ENCODE data around the gene HNRNPR. TPM values are rescaled to one million over a fixed set of nuclear protein-coding genes. Genes with fewer than 3 reads are reported as not detected.

Gene HNRNPR
- total RNA-seq, 4 donors from 2014 or later = 60.9 to 90.2 (median 76.8) TPM

- intact Hi-C loops (cut with DNase I) = no loop called here
- H3K9me3 ChIP-seq = no peaks in the 10 kb centered on the region
- 60 to 63% methylated on average over 12 to 13 of the region's 13 CpGs for WGBS, 2 donors
- H3K4me3 ChIP-seq = no peak overlapping the region
- H3K27ac ChIP-seq = peak overlapping the region in 3 of 4 donors; percentile 2 to 100 (median 99)
- no peak for DNase-seq
- no peaks in the 10 kb centered on the region for H3K36me3 ChIP-seq
- TF ChIP-seq POLR2A (IDR thresholded peaks at IDR 0.05) (no peak), CTCF (IDR thresholded peaks at IDR 0.05) (no peak)
- no peaks in the 10 kb centered on the region for H3K27me3 ChIP-seq
- peaks cover 22 to 78% (median 35%) of the 10 kb centered on the region in 3 donors for H3K4me1 ChIP-seq
Measured at GRCh38 chr1:23371987-23372880, 28.1 kb upstream of the HNRNPR start.

- no peaks in the 10 kb centered on the region for H3K9me3 ChIP-seq
- intact Hi-C loops (cut with DNase I) = no loop called here
- WGBS, 2 donors = 26 to 32% methylated on average over 6 to 13 of the region's 13 CpGs
- H3K4me3 ChIP-seq = peak overlapping the region in 3 of 4 donors; percentile 18 to 79 (median 76)
- peaks cover 22 to 78% (median 28%) of the 10 kb centered on the region in 3 donors for H3K4me1 ChIP-seq
- no peaks in the 10 kb centered on the region for H3K27me3 ChIP-seq
- H3K27ac ChIP-seq = peak overlapping the region; percentile 96 to 100 (median 98)
- TF ChIP-seq CTCF (IDR thresholded peaks at IDR 0.05) (no peak), POLR2A (IDR thresholded peaks at IDR 0.05) (no peak)
- DNase-seq = no peak
- peaks cover 0 to 6% (median 0%) of the 10 kb centered on the region in 3 donors for H3K36me3 ChIP-seq
Measured at GRCh38 chr1:23370709-23371584, 26.9 kb upstream of the HNRNPR start.

- Histone ChIP-seq H3K4me1 (peaks cover 22 to 83% (median 30%) of the 10 kb centered on the region in 3 donors), H3K36me3 (peaks cover 0 to 11% (median 5%) of the 10 kb centered on the region in 3 donors), H3K9me3 (peaks cover 0 to 3% (median 0%) of the 10 kb centered on the region in 3 donors), H3K4me3 (peak overlapping the region in 3 of 4 donors; percentile 76 to 94 (median 79)), H3K27ac (peak overlapping the region; percentile 96 to 100 (median 98)), H3K27me3 (no peaks in the 10 kb centered on the region)
- 18 to 21% methylated on average over 5 of the region's 5 CpGs for WGBS, 2 donors
- no peak for DNase-seq
- intact Hi-C loops (cut with DNase I) = no loop called here
- TF ChIP-seq CTCF (IDR thresholded peaks at IDR 0.05) (no peak), POLR2A (IDR thresholded peaks at IDR 0.05) (no peak)
Measured at GRCh38 chr1:23370330-23370708, 26.2 kb upstream of the HNRNPR start.

GRCh38 chr1:23369335-23370013 lies 25.4 kb upstream of the HNRNPR start, which contains the start of gene ZNF436:
Gene ZNF436 (minus strand): TSS chr1:23369836. CDS start chr1:23368005, 1,831 bp downstream.
- Histone ChIP-seq H3K4me1 (peaks cover 22 to 80% (median 31%) of the 10 kb centered on the region in 3 donors), H3K4me3 (peak within 1 kb of the TSS; percentile 71 to 94 (median 78)), H3K27ac (peak within 1 kb of the TSS; percentile 96 to 100 (median 98)), H3K9me3 (peaks cover 0 to 12% (median 5%) of the 10 kb centered on the region in 3 donors), H3K27me3 (no peaks in the 10 kb centered on the region), H3K36me3 (peaks cover 0 to 20% (median 13%) of the 10 kb centered on the region in 3 donors)
- WGBS, 2 donors = 0 to 4% methylated on average over 7 to 8 of the region's 29 CpGs
- TF ChIP-seq POLR2A (IDR thresholded peaks at IDR 0.05) (peak in 1 of 4 donors; percentile 42), CTCF (IDR thresholded peaks at IDR 0.05) (no peak)
- intact Hi-C loops (cut with DNase I) = no loop called here
- DNase-seq = no peak

Measured in esophagus squamous epithelium (tissue), 5 donors.